HG03280 (cell line): ENCODE data around the gene AK2.
"Not testable (repeated sequence)": the region's sequence is repeated elsewhere in the genome, so short reads cannot be mapped to it uniquely, and the experiment has no call there.

Experiments
- ATAC-seq: cut with Tn5 transposase; IDR thresholded peaks from one replicate; pipeline ENCODE4 v1.9.1; 2021; ENCODE audit warnings: mild to moderate bottlenecking, moderate library complexity; ENCODE audit not compliant: unreplicated experiment

AK2 gene

GRCh38 chr1:33025180-33025569 is 11.5 kb downstream of the AK2 start:
- no peak for ATAC-seq

GRCh38 chr1:33024430-33025179 is 12.1 kb downstream of the AK2 start:
- not testable (repeated sequence) for ATAC-seq

GRCh38 chr1:33022650-33023200 is 14.0 kb downstream of the AK2 start:
- ATAC-seq = no peak

GRCh38 chr1:33021567-33022431 is 14.9 kb downstream of the AK2 start:
- ATAC-seq = no peak

GRCh38 chr1:33018112-33018511 is 18.6 kb downstream of the AK2 start:
- no peak for ATAC-seq

- no peak for ATAC-seq
Observed at GRCh38 chr1:33017175-33017574, 19.5 kb downstream of the AK2 start.

GRCh38 chr1:33015216-33015615 is 21.5 kb downstream of the AK2 start:
- no peak for ATAC-seq

- no peak for ATAC-seq
Observed at GRCh38 chr1:33014464-33015163, 22.1 kb downstream of the AK2 start.

GRCh38 chr1:33013791-33014190 is 22.9 kb downstream of the AK2 start:
- ATAC-seq = no peak

- ATAC-seq = no peak
Observed at GRCh38 chr1:33012165-33012564, 24.5 kb downstream of the AK2 start.

GRCh38 chr1:33010932-33011731 is 25.6 kb downstream of the AK2 start:
- no peak for ATAC-seq

GRCh38 chr1:33009561-33009960 is 27.1 kb downstream of the AK2 start:
- ATAC-seq = no peak

GRCh38 chr1:33008051-33008914 is 28.4 kb downstream of the AK2 start:
- no peak for ATAC-seq

- no peak for ATAC-seq
Observed at GRCh38 chr1:33007190-33008050, 29.3 kb downstream of the AK2 start.

GRCh38 chr1:33005838-33006421 is 30.8 kb downstream of the AK2 start:
- ATAC-seq = no peak

- ATAC-seq = no peak
Observed at GRCh38 chr1:33005117-33005837, 31.4 kb downstream of the AK2 start.

GRCh38 chr1:33004613-33005012 is 32.1 kb downstream of the AK2 start:
- no peak for ATAC-seq

GRCh38 chr1:33003657-33004056 is 33.0 kb downstream of the AK2 start:
- ATAC-seq = no peak
